NCI-H2107 treated with DMSO at 0.1 percent for 48 hours (cell line): ENCODE measurements around the gene PIEZO1.
"Not testable (repeated sequence)": the region's sequence is repeated elsewhere in the genome, so short reads cannot be mapped to it uniquely, and the experiment has no call there.

Experiments
- DNase-seq: peaks from one replicate; lab custom pipeline; 2025; ENCODE audit not compliant: unreplicated experiment; lab: John Stamatoyannopoulos, UW

PIEZO1 gene

DNA sequence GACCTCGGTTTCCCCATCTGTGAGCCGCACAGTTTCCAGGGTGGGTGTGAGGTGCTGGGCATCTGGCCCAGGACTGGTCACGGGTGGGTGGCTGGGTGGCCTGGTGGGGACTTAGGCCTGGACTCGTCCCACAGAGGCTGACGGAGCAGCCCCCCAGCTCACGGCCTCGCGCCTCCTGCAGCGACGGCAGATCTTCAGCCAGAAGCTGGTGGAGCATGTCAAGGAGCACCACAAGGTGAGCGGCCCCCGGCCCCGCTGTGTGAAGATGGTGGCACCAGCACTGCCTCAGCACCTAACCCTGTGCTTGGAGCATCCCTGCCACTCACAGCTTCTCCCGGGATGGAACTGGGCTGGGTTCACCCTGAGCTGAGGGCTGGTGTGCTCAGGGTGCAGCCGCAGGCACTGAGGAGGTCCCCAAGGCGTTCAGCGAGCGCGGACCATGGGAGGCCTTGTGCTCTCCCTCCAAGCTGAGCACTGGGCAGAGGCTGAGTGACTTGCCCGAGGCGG, 20.9 kb upstream of the PIEZO1 start:
- DNase-seq = no peak

DNA sequence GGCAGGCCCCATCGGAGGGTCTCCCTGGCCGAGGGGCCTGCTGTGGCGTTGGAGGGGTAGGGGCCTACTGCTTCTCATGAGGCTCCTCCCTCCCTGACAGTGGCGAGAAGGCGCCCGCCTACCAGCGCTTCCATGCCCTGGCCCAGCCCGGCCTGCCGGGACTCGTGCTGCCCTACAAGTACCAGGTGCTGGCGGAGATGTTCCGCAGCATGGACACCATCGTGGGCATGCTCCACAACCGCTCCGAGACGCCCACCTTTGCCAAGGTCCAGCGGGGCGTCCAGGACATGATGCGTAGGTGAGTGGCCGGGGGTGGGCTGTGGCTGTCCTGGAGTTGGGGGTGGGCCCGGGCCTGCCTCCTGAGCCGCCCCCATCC, 20.3 kb upstream of the PIEZO1 start:
- no peak for DNase-seq

DNA sequence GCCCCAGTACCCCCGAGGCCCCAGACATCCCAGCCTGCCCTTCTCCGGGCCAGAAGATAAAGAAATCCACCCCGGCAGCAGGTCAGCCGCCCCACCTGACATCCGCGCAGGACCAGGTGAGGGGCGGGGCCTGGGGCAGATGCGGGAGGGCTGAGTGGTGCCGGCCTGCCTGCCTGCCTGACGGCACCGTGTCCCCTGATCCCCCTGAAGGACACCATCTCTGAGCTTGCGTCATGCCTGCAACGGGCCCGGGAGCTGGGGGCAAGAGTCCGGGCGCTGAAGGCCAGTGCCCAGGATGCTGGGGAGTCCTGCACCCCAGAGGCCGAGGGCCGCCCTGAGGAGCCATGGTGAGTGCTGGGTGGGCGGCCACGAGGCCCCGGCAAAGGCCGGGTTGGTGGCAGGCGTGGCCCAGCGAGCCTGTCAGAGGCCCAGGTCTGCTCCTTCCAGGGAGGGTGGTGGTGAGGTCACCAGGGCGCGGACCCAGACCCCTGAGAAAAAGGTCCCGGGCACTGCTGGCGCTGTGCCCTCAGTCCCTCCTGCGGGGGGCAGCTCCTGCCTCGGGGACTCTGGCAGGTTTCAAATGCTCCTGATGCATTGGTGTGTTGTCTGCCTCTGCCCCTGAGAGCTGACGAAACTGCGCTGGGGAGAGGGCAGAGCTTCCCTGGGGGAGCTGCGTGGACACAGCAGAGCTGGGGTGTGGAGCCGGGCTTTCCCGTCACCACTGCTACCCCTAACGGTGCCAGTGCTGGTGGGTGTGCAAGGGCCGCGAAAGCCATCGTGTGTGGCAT, 19.7 kb upstream of the PIEZO1 start:
- DNase-seq = peak; percentile 39

DNA sequence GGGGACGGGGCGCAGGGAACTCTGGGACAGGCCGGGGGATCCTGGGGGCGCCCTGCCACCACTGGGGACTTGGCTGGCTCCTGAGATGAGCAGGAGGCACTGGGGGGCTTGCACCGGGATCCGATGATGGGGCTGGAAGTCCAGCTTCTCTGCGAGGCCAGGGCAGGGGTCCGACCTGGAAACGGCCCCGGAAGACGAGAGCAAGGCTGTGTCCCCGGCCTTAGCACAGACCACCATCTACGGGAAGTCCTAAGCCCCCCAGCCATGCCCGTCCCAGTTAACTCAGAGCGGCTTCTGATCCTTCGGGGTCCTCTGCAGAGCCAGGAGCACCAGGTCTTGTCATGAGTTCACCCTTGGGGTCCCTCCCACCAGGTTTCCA, 19.1 kb upstream of the PIEZO1 start:
- no peak for DNase-seq

DNA sequence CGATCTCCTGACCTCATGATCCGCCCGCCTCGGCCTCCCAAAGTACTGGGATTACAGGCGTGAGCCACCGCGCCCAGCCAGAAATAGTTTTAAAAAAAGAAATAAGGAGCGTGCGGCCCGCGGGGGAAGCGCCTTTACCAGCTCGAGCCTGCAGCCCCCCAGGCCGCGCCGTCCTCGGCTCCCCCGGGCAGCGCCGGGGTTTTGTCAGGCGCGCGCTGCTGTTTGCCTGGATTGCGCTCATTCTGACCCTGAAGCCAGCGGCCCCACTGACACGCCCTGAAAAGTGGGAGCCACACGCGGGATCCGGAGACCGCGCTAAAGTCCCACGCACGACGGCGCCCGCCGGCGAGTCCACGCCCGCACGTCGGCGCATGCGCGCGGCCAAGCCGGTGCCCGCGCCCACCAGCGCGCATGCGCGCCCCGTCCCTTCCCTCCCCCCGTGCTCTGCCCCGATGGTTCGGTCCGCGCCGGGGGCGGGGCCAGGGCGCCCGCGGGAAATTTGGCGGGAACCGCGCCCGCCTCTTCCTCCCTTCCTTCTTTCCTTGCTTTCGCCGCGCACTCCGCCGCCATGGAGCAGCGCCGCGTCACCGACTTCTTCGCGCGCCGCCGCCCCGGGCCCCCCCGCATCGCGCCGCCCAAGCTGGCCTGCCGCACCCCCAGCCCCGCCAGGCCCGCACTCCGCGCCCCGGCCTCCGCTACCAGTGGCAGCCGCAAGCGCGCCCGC, 18.4 kb upstream of the PIEZO1 start, which contains the start of gene CDT1:
Gene CDT1, plus strand, starts transcription at position 526 of the 724 bp plus-strand sequence. Its CDS starts 43 bp downstream, at position 569.
- peak; percentile 29 for DNase-seq

DNA sequence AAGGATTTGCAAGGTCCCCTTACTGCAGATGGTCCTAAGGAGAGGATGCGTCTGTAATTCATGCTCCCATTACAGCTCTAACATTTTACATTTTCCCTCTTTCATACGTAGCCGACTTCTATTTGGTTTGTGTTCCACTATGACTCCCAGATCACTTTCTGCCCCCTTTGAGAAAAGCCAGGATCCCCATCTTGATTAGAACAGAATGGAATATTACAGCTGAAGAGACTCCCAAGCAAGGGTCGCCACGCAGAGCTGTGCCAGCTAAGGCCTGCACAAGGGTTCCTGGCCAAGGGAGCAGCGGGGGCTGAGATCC, 15.2 kb upstream of the PIEZO1 start:
- no peak for DNase-seq

DNA sequence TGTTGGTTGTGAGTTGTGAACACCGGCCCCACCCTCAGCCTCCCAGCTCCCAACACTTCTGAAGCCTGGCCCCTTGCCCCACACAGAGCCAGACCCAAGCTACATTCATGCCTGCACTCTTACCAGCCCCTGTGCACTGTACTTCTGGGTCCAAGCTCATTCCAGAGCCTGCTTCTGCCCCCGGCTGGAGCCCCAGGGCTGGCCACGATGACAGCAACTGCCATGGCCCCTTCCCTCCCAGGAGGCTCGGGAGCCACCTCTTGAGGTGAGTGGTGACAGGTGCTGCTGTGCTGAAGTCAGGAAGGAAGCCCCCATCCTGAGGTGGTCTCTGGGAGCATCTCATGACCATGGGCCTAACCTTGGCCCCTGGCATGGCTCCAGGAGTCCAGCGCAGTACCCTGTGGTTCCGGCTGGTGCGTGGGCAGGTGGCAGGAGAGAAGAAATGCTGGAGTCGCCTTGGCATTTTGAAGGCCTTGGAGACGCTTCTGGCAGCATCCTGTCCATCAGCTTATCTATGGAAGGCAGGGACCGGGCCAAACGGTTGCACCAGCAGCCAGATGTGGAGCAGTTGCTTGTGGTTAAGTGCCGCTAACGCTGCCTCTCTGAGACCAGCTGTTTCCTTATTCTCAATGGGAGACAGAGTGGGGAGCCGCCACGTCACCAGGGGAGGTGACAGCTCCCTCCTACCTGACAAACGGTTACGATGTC, 14.7 kb upstream of the PIEZO1 start:
- DNase-seq = no peak

DNA sequence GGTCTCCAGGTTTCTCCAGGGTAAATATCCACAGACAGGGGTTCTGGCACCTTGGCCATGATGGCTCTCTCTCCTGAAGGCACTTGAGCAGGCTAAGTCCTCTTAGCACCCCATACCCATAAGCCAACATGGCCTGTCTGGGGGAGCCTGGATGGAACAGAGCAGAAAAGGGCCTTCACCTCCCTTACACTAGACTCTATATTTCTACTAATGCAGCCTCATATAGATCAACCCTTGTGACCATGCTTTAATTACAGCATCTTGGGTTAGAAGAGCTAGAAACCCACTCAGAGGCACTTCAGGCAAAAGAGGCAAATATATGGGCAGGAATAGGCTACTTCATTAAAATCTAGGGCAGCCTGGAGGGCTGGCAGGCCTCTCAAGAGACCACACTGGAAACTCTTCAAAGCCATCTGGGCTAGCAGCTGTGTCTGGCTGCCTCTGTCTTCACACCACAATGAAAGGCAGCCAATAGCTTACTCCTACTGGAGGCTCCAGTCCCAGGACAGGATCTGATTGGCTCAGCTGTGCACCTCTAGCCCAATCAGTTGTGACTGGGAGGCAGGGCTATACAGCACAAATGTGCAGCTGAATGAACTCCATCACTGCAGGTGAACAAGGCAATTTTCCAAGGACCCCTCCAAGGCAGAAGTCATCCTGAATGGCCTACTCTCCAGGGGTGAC, 13.9 kb upstream of the PIEZO1 start:
- peak; percentile 51 for DNase-seq

DNA sequence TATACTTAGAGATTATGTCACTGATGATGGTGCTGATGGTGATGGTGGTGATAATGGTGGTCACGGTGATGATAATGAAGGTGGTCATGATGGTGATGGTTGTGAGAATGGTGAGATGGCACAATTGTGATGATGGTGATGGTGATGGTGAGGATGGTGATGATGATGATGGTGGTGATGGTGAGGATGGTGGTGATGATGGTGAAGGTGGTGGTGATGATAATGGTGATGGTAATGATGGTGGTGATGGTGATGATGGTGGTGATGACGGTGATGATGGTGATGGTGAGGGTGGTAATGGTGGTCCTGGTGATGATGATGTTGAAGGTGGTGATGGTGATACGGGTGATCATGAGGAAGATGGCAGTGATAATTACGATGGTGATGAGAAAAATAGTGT, 13.1 kb upstream of the PIEZO1 start:
- no peak for DNase-seq

DNA sequence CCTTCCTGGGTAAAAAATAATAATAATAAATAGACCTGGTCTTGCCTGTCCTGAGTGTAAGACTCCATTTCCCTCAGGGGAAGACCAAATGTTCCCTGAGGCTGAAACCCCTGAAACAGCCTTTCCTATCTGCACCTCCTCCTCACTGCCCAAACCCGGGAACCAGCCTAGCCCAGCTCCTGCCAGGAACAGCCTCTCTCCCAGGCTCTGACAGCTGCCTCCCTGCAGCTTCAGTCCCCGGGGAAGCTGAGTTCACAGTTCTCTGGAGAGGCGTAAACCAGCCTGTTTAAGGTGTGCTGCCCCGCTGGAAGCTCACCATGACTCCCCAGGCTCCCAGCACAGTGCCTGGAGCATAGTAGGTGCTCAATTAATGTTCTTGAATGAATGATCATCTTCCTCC, 11.3 kb upstream of the PIEZO1 start:
- DNase-seq = no peak

DNA sequence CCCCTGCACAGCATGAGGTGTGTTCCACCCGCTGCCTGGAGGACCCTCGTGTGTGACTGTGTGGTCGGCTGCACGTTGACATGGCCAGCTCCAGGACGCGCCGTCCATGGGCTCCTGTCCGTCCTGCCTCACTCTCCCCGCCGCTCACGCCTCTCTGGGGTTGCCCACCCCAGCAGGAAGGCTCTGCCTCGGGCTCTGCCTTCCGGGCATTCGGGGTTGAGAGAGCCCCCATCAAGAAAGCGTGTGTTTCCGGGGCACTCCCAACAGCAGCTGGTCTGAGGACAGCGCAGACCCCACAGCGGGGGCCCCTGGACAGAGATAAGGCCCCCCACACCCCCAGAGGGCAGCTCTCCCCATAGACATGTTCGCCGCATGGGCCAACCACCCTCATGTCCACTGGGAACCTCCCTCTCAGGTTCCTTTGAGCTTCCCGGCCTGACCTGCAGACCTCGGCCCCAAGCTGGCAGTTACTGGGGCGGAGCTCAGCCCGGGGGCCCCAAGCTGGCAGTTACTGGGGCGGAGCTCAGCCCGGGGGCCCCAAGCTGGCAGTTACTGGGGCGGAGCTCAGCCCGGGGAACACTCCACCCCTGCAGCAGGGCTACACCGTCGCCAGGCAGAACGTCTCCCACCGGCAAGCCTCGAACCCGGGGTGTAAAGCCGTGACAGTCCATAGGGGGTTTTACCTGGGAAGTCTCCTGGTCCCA, 8.4 kb upstream of the PIEZO1 start:
- no peak for DNase-seq

DNA sequence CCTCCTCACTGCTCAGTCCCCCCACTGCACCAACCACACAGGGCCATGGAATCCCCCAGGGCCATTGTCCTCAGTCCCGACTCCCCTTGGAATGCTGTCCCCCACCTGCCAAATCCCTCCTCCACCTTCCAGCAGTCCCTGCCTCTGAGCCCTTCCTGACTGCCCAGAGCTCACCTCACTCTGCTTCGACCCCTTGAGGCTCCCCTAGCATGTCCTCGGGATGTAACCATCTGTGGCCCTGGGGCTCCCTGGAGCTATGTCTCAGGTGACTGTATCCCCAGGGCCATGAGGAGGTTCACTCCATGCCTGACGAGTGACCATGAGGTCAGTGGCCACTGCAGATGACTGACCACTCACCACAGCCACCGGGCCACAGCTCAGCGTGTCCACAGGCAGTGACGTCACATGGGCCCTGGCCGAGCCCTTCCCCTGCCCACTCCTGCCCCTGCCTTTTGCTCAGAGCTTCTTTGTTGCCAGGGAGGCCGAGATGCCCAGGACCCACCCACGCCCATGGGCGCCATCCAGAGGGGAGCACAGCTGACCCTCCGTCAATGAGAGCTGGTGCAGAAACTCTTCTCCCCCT, 7.7 kb upstream of the PIEZO1 start:
- no peak for DNase-seq

DNA sequence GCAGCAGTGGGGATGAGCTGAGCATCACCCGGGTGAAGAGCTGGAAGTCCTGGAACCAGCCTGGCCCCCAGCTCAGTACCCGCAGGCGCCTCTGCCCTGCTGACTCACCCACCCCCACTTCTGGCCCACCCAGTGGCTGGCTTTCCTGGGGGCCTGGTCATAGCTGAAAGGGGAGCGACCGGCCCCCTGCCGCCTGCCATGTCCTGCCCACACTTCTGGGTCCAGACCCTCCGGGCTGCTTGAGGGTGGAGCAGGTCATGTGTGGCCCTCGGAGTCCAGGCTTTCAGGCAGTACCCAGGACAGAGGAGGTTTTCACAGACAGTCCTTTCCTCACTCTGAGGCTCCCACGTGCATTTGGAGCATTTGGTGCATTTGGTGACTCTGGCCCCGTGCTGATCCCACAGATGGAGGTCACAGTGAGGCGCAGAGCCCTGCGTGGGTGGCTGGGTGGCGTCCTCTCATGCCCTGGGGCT, 7.1 kb upstream of the PIEZO1 start:
- DNase-seq = no peak

DNA sequence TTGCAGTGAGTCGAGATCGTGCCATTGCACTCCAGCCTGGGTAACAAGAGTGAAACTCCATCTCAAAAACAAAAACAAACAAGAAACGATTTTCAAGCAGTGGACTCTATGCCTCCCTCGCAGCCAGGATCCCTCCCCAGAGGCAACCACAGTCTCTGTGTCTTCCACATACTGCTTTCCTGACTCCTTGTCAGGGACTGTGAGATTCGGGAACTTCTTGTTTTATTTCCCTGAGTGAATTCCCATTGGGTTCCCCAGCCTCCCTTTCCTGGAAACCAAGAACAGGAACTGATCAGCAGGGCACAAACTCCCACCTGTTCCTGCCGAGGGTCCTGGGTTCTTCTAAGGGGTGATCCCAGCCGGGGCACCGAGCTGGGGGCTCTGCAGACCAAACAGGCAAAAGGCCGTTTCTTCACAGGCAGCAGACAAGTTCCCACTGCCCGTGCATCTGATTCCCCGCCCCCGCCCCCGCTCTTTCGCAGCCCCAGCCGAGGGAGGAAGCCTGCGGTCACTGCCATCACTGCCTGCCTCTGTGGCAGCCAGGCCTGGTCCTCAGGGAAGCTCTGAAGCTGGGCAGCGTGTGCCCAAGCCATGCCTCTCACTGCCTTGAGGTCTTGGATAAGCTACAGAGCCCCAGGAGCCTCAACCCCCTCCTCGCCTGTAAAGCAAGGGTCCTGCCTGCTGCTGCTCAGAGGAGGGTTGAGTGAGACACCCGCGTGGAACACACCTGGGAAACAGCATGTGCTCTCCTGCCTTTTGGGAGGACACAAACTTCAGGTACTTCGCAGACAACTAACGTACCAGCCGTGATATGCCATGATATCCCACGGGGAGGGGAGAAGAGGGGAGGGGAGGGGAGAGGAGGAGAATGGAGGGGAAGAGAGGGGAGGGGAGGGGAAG, 5.5 kb upstream of the PIEZO1 start:
- DNase-seq = no peak

DNA sequence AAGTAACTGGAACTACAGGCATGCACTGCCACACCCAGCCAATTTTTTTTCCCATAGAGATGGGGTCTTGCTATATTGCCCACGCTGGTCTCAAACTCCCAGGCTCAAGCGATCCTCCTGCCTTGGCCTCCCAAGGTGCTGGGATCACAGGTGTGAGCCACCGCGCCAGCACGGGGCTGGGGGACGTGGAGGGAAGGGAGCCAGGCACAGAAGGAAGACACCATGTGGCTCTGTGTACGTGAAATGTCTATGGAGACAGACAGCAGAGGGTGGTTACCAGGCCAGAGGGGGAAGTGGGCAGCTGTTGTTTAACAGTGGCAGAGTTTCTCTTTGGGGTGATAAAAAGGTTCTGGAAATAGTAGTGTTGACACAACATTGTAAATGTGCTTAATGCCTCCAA, 4.6 kb upstream of the PIEZO1 start:
- DNase-seq = no peak

DNA sequence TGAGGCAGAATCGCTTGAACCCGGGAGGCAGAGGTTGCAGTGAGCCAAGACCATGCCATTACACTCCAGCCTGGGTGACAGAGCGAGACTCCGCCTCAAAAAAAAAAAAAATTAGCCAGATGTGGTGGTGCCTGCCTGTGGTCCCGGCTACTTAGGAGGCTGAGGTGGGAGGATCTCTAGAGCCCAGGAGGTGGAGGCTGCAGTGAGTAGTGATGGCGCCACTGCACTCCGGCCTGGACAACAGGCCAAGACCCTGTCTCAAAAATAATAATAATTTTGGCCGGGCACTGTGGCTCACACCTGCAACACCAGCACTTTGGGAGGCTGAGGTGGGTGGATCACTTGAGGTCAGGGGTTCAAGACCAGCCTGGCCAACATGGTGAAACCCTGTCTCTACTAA, 3.7 kb upstream of the PIEZO1 start:
- DNase-seq = not testable (repeated sequence)

DNA sequence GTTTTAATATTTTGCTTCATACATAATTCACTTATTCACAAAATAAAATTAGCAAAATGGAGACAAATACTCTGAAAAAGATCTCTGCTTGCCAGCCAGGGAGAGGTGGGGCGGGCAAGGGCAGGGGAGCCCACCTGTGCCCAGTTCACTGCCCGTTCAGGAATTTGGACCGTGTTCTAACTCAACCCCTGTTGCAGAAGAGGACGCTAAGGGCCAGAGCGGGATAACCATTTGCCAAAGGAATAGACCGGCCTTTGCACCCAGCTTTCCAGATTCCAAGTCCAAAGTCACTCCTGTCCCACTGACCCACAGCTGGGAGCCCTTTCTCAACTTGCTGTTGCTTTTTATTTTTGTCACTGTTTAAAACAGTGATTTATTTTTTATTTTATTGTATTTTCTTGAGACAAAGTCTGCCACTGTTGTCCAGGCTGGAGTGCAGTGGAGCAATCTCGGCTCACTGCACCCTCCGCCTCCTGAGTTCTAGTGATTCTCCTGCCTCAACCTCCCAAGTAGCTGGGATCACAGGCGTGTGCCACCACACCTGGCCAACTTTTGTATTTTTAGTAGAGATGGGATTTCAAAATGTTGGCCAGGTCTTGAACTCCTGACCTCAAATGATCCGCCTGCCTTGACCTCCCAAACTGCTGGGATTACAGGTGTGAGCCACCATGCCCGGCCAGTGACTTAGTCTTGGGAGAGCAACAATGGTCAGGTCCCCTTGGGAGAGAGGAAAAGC, 2.7 kb upstream of the PIEZO1 start:
- DNase-seq = no peak

DNA sequence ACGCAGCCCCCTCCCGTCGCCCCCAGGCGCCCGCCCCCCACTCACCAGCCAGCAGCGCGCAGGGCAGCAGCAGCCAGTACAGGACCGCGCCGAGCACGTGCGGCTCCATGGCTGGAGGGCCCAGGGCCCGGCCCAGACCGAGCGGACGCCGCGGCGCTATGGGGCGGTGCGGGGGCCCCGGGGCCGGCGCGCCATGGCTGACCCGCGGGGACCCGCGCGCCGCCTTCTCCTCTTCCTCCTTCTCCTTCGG, 239 bp downstream of the PIEZO1 start:
- DNase-seq = no peak
